Stimulated activated CD8-positive, alpha-beta memory T cell treated with anti-CD3 and anti-CD28 coated beads, Interleukin-2, amount 100 ng/mL, for 48 hours (primary cell): ENCODE results near the gene GNG8.
A peak's percentile ranks its signal among the peaks of the same experiment; 100 is the strongest.

ENCODE experiments used
- DNase-seq, 2 donors: peaks; one replicate each; pipeline ENCODE4 v3.0.0-alpha.2; 2020; ENCODE audit warnings: low read depth in 2 of 2

The GNG8 gene

GRCh38 chr19:46635920-46636761, at the start of gene GNG8:
Gene GNG8 (minus strand): TSS chr19:46636202. CDS start chr19:46634682, 1,520 bp downstream.
- no peak for DNase-seq

GRCh38 chr19:46685189-46685588, 49.2 kb upstream of the GNG8 start:
- DNase-seq = no peak

DNA sequence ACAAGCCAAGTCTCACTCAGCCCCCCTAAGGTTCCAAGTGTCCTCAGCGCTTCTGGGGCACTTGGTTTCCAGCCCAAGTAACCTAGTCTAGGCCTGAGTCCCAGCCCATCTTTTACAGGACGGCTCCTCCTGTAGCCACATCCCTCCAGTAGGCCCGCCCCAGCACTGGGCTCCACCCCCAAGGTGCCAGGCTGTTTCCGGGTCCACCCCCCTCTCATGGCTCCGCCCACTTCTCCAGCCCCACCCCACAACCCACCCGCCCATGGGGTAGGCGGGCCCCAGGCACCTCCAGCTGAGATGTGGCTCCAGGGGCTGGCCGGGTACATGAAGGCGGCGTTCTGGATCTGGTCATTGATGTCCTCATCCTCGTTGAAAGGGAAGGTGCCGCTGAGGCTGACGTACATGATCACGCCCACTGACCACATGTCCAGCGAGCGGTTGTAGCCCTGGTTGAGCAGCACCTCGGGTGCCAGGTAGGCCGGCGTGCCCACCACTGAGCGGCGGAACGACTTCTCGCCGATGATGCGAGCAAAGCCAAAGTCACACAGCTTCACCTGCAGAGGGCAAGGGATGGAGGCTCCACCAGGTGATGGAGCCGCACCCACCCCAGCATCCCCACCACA, 42.2 kb upstream of the GNG8 start:
- peak; percentile 51 to 67 for DNase-seq

GRCh38 chr19:46674416-46675178, 38.6 kb upstream of the GNG8 start:
- no peak for DNase-seq

DNA sequence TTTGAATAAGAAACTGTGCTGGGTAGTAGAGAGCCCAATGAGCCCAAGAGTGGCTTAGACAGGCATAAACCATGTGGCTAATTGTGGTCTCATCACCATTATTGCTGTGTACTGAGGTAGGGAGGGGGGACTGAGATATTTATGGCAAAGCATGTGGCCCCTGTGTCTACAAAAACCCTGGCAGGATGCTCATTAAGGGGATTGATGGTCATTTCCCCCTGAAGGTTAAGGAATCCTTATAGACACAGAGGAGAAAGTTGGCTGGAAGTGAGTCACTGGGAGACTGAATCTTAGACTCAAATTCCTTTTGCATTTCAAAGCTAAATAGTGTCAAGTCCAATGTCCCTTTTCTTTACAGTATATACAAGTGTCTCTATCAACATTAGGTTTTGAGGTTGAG, 34.8 kb upstream of the GNG8 start:
- no peak for DNase-seq

DNA sequence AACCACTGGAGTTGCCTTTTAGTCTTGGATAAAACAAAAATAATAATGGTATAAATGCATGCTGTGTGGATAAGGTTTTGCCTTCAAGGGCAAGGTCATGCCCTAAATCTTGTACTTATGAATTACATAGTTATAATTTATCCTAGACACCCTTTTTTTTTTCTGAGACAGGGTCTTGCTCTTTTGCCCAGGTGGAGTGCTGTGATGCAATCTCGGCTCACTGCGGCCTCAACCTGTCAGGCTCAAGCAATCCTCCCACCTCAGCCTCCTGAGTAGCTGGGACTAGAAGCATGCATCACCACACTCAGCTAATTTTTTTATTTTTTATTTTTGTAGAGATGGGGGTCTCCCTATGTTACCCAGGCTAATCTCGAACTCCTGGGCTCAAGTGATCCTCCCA, 32.7 kb upstream of the GNG8 start:
- DNase-seq = no peak

DNA sequence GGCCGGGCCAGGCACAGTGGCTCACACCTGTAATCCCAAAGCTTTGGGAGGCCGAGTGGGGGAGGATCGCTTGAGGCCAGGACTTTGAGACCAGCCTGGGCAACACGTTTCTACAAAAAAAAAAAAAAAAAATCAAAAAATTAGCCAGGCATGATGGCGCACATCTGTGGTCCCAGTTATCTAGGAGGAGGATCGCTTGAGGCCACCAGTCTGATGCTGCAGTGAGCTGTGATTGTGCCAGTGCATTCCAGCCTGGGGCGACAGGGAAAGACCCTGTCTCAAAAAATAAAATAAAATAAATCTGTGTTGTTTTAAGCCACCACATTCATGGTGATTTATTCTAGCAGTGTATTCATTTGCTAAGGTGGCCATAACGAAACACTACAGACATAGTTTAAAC, 29.1 kb upstream of the GNG8 start:
- no peak for DNase-seq

DNA sequence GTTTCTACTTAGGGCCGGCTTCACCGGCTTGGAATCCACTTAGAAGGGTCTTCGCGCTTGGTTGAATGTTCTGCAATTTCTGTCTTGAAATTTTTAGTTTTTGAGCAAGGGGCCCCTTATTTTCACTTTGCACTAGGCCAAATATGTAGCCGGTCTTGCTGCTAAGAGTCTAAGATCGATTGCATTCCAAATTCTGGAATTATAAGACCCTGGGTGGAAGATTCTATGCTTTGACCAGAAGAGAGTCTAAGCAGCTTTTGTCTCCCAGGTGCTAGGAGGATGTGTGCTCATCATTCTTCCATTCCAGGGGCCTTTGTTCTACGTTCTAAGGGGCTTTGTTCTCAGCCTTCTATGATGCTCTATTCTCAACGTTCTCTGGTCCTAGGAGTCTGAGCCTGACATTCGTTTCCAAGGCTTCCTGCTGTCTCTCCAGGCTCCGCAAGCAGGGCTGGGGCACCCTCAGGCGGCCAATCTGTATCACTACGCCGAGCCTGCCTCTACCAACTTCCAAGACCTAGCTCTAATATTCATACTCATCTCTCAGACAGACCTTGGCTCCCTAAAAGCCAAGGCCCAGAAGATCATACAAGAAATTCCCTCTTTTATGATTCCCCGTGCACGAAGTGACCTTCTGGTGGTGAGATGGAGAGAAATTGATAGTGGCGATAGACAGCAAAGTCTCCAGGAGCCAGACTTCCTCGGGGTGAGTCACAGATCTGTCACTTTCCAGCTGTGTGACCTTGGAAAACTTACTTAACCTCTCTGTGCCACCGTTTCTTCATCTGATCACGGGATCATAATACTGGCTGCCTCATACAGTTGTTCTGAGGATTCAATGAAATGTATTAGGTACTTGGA, 26.0 kb upstream of the GNG8 start:
- DNase-seq = peak; percentile 54 to 66

- peak; percentile 100 for DNase-seq
Observed at GRCh38 chr19:46661020-46661731, 25.2 kb upstream of the GNG8 start, which contains the start of gene DACT3. Gene DACT3 (minus strand): TSS chr19:46661182. CDS start chr19:46661064, 118 bp downstream.

- no peak for DNase-seq
Observed at GRCh38 chr19:46660551-46661019, 24.6 kb upstream of the GNG8 start.

GRCh38 chr19:46660008-46660517, 24.1 kb upstream of the GNG8 start:
- DNase-seq = no peak

DNA sequence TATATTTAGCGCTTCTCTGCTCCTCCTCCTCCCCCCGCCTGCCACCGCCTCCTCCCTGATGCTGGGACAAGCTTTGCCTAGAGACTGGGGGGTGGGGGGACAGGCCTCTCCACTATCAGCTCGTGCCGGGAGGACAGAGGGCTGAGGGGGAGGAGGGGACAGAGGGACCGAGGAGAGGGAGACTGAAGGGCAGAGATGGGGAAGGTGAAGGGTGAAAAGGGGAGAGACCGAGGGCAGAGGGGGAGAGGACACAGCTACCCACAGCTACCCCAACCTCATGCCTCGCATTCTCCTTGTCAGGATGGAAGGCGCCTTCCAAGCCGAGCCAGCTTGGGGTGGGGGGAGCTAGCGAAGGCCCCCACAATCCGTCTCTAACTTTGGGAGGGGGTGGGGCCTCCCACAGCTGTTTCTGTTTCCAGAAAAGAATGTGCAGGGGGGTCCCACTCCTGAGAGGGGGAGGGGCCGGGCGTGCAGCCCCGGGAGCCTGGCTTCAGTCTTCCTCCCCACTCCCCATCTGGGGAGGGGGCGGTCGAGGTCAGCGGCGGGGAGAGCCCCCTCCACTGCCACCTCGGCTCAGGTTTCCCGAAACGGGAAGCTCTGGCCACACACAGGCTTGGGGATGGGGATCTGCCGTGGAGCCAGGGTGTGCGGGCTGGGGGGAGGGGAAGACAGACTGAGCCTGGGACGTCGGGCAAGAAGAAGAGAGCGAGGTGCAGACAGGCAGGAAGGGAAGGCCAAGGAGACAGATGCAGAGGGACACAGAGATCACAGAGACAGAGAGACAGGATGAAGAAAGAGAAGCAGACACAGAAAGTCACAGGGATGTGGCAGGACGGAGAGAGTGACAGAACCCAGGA, 23.4 kb upstream of the GNG8 start:
- DNase-seq = no peak

- DNase-seq = no peak
Observed at GRCh38 chr19:46656541-46656940, 20.5 kb upstream of the GNG8 start.

GRCh38 chr19:46654621-46655152, 18.7 kb upstream of the GNG8 start:
- no peak for DNase-seq

GRCh38 chr19:46650445-46650844, 14.4 kb upstream of the GNG8 start:
- DNase-seq = no peak

DNA sequence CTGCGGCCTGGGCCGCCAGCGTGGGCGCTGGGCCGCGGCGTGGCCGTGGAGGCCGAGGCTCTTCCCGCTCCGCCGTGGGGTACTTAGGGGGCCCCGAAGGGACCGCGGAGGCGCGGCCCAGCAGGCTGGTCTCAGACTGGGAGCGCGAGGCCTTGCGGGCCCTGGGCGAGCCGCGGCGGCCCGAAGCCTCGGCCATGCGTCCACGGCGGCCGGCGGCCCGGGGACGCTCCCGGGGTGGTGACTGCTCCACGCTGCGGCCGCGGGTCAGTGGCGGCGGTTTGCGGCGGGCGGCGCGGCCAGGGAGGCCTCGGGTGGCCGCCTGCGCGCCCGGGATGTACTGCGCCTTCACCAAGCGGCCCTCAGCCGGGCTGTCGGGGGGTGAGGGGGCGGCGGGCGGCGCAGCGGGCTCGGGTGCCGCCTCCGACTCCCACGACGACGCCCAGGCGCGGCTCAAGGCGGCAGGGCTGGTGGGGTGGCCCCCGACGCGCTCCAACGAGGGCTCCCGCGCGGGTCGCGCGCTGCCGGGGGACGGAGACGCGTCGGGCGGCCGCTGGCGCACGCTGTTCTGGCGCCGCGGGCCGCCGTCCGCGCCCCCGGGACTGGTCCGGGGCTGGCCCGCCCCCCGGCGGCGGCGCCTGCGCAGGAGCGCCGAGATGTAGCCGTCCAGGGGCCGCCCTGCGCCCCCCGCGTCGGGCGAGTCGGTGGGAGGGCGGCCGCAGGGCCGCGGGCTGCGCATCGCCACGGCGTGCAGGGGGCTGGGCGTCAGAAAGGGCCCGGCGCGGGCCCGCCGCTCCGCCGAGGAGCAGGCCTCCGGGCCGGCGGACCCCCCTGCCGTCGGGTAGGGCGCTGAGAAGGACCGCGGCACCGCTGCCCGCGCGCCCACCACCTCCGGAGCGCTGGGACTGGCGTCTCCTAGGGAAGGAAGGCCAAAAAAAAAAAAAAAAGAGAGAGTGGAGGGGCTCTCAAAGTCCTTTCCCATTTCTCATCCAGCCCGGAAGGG, 13.3 kb upstream of the GNG8 start:
- DNase-seq = no peak

GRCh38 chr19:46648060-46648960, 12.3 kb upstream of the GNG8 start:
- no peak for DNase-seq
